ENCODE data around the gene SLC5A8.

Gene SLC5A8

DNA sequence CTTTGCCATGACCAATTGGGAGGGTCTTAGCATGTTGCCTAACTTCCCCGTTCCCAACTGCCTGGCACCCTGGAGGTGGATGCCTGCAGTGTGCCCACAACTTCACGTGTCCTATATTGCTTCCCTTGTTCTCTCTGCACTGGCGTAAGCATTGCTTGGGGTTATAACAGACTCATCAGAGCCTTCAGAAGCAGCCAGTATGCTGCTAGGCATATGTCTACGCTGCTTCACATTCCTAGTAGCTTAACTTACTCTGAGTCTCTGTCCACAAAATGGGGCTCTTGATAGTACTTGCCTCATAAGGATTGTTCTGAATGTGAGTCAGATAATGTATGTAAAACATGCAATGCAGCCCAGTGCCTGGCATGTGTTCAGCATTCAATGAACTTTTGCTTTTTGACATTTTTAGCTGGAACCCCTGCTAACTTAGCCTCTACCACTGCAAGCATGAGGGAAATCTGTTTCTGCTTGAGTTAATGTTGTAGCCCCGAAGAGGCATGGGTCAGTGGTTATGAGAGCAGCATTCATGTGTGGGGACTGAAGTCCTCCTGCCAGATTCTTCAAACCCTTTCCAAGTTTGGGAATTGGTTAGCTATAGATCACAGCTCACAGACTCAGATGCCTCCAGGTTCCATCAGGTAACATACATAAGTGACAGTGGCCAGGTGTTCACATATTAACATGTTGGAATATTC lies 2.8 kb downstream of the SLC5A8 start:
- DNase-seq (ENCODE audit: low read depth), result no peak
- TF ChIP-seq, protein P1, sequence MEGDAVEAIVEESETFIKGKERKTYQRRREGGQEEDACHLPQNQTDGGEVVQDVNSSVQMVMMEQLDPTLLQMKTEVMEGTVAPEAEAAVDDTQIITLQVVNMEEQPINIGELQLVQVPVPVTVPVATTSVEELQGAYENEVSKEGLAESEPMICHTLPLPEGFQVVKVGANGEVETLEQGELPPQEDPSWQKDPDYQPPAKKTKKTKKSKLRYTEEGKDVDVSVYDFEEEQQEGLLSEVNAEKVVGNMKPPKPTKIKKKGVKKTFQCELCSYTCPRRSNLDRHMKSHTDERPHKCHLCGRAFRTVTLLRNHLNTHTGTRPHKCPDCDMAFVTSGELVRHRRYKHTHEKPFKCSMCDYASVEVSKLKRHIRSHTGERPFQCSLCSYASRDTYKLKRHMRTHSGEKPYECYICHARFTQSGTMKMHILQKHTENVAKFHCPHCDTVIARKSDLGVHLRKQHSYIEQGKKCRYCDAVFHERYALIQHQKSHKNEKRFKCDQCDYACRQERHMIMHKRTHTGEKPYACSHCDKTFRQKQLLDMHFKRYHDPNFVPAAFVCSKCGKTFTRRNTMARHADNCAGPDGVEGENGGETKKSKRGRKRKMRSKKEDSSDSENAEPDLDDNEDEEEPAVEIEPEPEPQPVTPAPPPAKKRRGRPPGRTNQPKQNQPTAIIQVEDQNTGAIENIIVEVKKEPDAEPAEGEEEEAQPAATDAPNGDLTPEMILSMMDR (conservative IDR thresholded peaks at IDR 0.05; ENCODE audit: control insufficient read depth, insufficient read depth, low read depth, low read length), result no peak
- H3K4me3 ChIP-seq (ENCODE audit: control insufficient read depth, low read depth, low read length), result no peak overlapping the region

DNA sequence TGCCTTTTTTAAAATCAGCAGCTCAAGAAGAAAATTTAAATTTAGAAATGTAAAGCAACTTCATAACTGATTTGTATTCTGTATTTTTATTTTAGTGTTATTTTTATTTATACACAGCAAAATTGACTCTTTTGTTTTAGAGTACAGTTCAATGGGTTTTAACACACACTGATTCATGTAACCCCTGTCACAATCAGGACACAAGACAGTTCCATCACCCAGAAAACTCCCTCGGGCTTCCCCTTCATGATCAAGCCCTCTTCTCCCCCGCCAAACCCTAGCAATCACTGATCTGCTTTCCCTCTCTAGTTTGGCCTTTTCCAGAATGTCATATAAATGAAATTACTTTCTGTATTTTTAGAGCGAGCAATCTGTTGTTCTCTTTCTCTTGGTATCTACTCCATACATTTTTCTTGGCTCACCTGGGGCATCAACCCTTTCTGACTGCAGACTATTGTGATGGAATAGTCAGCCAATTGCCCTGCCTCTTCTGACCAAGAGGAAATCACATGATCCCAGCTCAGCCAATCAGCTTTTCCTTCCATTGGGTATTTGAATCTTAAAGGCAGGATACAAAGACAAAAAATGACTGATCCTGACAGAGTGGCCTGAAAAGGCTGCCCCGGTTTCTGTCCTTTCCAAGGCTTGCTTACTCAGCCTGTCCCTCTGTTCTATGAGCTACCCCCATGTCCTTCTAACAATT lies 5.3 kb downstream of the SLC5A8 start:
- H3K4me3 ChIP-seq (ENCODE audit: control insufficient read depth, low read depth, low read length), result no peak overlapping the region
- TF ChIP-seq, protein P1 (conservative IDR thresholded peaks at IDR 0.05; ENCODE audit: control insufficient read depth, insufficient read depth, low read depth, low read length), result no peak
- DNase-seq (ENCODE audit: low read depth), result no peak

DNA sequence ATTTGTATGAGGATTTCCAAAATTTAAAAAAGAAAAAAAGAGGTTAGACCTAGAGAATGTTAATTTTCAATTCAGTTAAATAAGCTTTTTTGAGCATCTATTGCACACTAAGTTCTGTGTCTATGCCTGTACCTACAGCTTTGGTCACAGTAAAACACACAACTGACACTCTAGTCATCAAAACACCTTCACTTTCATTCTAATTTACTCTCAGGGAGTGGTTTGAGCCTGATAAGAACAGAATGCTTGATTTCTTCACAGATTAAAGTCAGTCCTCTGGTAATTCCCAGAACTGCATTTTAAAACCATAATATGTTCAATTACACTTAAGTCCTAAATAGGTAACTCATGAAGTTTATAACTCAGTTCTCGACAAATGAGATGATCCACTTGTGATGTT lies 9.2 kb downstream of the SLC5A8 start:
- no peak overlapping the region for H3K4me3 ChIP-seq (ENCODE audit: control insufficient read depth, low read depth, low read length)
- TF ChIP-seq, protein P1 (conservative IDR thresholded peaks at IDR 0.05; ENCODE audit: control insufficient read depth, insufficient read depth, low read depth, low read length), result no peak
- no peak for DNase-seq (ENCODE audit: low read depth)

GRCh38 chr12:101200145-101200544 lies 9.9 kb downstream of the SLC5A8 start:
- no peak for DNase-seq (ENCODE audit: low read depth)
- H3K4me3 ChIP-seq (ENCODE audit: control insufficient read depth, low read depth, low read length), result no peak overlapping the region
- TF ChIP-seq, protein P1 (conservative IDR thresholded peaks at IDR 0.05; ENCODE audit: control insufficient read depth, insufficient read depth, low read depth, low read length), result no peak

DNA sequence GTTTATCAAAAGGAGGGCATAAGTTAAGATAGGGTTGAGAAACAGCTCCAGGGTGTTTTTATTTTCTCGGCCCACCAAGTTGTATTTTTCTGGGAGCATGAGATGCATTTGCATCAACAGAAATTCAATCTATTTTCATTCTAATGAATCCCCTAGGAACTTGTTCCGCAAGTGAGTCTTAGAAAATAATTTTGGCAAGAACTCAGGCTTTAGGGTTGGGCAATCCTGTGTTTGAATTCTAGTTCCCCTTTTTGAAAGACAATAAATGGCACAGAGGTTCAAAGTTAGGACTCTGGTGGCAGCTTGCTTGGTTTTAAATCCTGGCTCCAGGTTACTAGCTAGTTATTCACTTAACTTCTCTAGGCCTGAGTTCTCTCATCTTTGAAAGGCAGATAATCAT lies 23.7 kb downstream of the SLC5A8 start:
- TF ChIP-seq, protein P1 (conservative IDR thresholded peaks at IDR 0.05; ENCODE audit: control insufficient read depth, insufficient read depth, low read depth, low read length), result no peak
- no peak for DNase-seq (ENCODE audit: low read depth)
- H3K4me3 ChIP-seq (ENCODE audit: control insufficient read depth, low read depth, low read length), result no peak overlapping the region

GRCh38 chr12:101181776-101182175 lies 28.3 kb downstream of the SLC5A8 start:
- peak; percentile 6 for DNase-seq (ENCODE audit: low read depth)
- H3K4me3 ChIP-seq (ENCODE audit: control insufficient read depth, low read depth, low read length), result no peak overlapping the region
- TF ChIP-seq, protein P1 (conservative IDR thresholded peaks at IDR 0.05; ENCODE audit: control insufficient read depth, insufficient read depth, low read depth, low read length), result no peak
